HEK293 (cell line): Measurements from ENCODE around the gene C4orf54.

Experiments used
- CTCF ChIA-PET: fragments of 350-600 bp; formaldehyde crosslinking; extraction: SDS; loops from one replicate; lab custom pipeline; 2021; ENCODE audit warnings: antibody characterized with exemption; lab: Yijun Ruan, JAX
- POLR2A ChIA-PET: fragments of 300-600 bp; formaldehyde crosslinking; extraction: SDS; loops from one replicate; lab custom pipeline; 2020; ENCODE audit warnings: antibody characterized with exemption, inconsistent platforms; lab: Yijun Ruan, JAX
- H3K27ac ChIP-seq: fragments of 200-500 bp; sonication (Bioruptor generic); 2 replicates; pipeline ENCODE4 v1.5.1; 2014; ENCODE audit warnings: low read depth, low read length, control low read depth, inconsistent platforms; ENCODE audit errors: extremely low read depth
- H3K36me3 ChIP-seq, 2 experiments: fragments of 200-500 bp in 1 of 2; sonication (Bioruptor generic) in 1 of 2; 1 replicate in 1 of 2; 2 replicates in 1 of 2; pipeline ENCODE4 v1.5.1; 2014 to 2017; ENCODE audit warnings: inconsistent platforms in 2 of 2, low read length in 2 of 2; ENCODE audit not compliant: control insufficient read depth in 2 of 2, insufficient read depth in 1 of 2
- H3K4me1 ChIP-seq: fragments of 200-500 bp; sonication (Bioruptor generic); 2 replicates; pipeline ENCODE4 v1.5.1; 2014; ENCODE audit warnings: mild to moderate bottlenecking, low read length, inconsistent platforms; ENCODE audit not compliant: control insufficient read depth, insufficient read depth
- H3K4me3 ChIP-seq: 2 replicates; pipeline ENCODE4 v1.5.1; 2011; ENCODE audit warnings: low read depth, mild to moderate bottlenecking, control low read depth, low read length, moderate library complexity
- H3K9me3 ChIP-seq: fragments of 200-500 bp; sonication (Bioruptor generic); 2 replicates; pipeline ENCODE4 v1.5.1; 2014; ENCODE audit warnings: low read depth, low read length, inconsistent platforms; ENCODE audit not compliant: control insufficient read depth, insufficient read depth
- BCL11B ChIP-seq: fragments of 450-650 bp; formaldehyde crosslinking; IDR thresholded peaks from 2 replicates; pipeline ENCODE4 v1.5.1; 2016; ENCODE audit warnings: low read depth, missing biosample characterization, missing genetic modification characterization
- EGR2 ChIP-seq: fragments of 450-650 bp; formaldehyde crosslinking; IDR thresholded peaks from 2 replicates; pipeline ENCODE4 v1.5.1; 2016; ENCODE audit warnings: low read depth, missing biosample characterization, missing genetic modification characterization
- GLI2 ChIP-seq: fragments of 450-650 bp; formaldehyde crosslinking; IDR thresholded peaks from 2 replicates; pipeline ENCODE4; 2017; ENCODE audit warnings: missing biosample characterization, missing genetic modification characterization, low read depth, borderline replicate concordance
- KLF1 ChIP-seq: fragments of 450-650 bp; formaldehyde crosslinking; IDR thresholded peaks from 2 replicates; pipeline ENCODE4 v1.5.1; 2016; ENCODE audit warnings: missing biosample characterization, missing genetic modification characterization
- OVOL3 ChIP-seq: fragments of 450-650 bp; formaldehyde crosslinking; IDR thresholded peaks from 2 replicates; pipeline ENCODE4 v1.5.1; 2016; ENCODE audit warnings: missing biosample characterization, missing genetic modification characterization
- REPIN1 ChIP-seq: fragments of 450-650 bp; formaldehyde crosslinking; IDR thresholded peaks from 2 replicates; pipeline ENCODE4 v1.5.1; 2017; ENCODE audit warnings: missing biosample characterization, missing genetic modification characterization, low read depth
- SCRT2 ChIP-seq: fragments of 450-650 bp; formaldehyde crosslinking; IDR thresholded peaks from 2 replicates; pipeline ENCODE4 v1.5.1; 2016; ENCODE audit warnings: missing biosample characterization, missing genetic modification characterization
- ZFP3 ChIP-seq: fragments of 450-650 bp; formaldehyde crosslinking; IDR thresholded peaks from 2 replicates; pipeline ENCODE4 v1.5.1; 2016; ENCODE audit warnings: low read depth, missing biosample characterization, missing genetic modification characterization
- ZNF146 ChIP-seq: fragments of 450-650 bp; formaldehyde crosslinking; IDR thresholded peaks from 2 replicates; pipeline ENCODE4 v1.5.1; 2016; ENCODE audit warnings: missing biosample characterization, missing genetic modification characterization
- ZNF174 ChIP-seq: fragments of 450-650 bp; formaldehyde crosslinking; IDR thresholded peaks from 2 replicates; pipeline ENCODE4 v1.5.0; 2017; ENCODE audit warnings: missing biosample characterization, mild to moderate bottlenecking, missing genetic modification characterization
- ZNF184 ChIP-seq: fragments of 450-650 bp; IDR thresholded peaks from 2 replicates; pipeline ENCODE4 v1.5.1; 2018; ENCODE audit warnings: missing biosample characterization, mild to moderate bottlenecking, missing genetic modification characterization
- ZNF223 ChIP-seq: fragments of 450-650 bp; formaldehyde crosslinking; IDR thresholded peaks from 2 replicates; pipeline ENCODE4 v1.5.1; 2016; ENCODE audit warnings: missing biosample characterization, missing genetic modification characterization
- ZNF239 ChIP-seq: fragments of 450-650 bp; formaldehyde crosslinking; IDR thresholded peaks from 2 replicates; pipeline ENCODE4 v1.5.1; 2016; ENCODE audit warnings: missing biosample characterization, missing genetic modification characterization
- ZNF335 ChIP-seq: fragments of 450-650 bp; formaldehyde crosslinking; conservative IDR thresholded peaks from 2 replicates; pipeline ENCODE4 v1.5.1; 2016; ENCODE audit warnings: missing biosample characterization, missing genetic modification characterization
- ZNF416 ChIP-seq: fragments of 450-650 bp; formaldehyde crosslinking; IDR thresholded peaks from 2 replicates; pipeline ENCODE4 v1.5.1; 2016; ENCODE audit warnings: missing biosample characterization, missing genetic modification characterization
- ZNF514 ChIP-seq: fragments of 450-650 bp; formaldehyde crosslinking; IDR thresholded peaks from 2 replicates; pipeline ENCODE4 v1.5.1; 2016; ENCODE audit warnings: missing biosample characterization, missing genetic modification characterization
- ZNF530 ChIP-seq: fragments of 450-650 bp; formaldehyde crosslinking; IDR thresholded peaks from 2 replicates; pipeline ENCODE4 v1.5.1; 2016; ENCODE audit warnings: low read depth, missing biosample characterization, missing genetic modification characterization
- ZNF544 ChIP-seq: fragments of 450-650 bp; formaldehyde crosslinking; IDR thresholded peaks from 2 replicates; pipeline ENCODE4 v1.5.0; 2017; ENCODE audit warnings: missing biosample characterization, missing genetic modification characterization
- ZNF660 ChIP-seq: fragments of 450-650 bp; IDR thresholded peaks from 2 replicates; pipeline ENCODE4 v1.5.1; 2018; ENCODE audit warnings: missing biosample characterization, mild to moderate bottlenecking, missing genetic modification characterization
- ZNF830 ChIP-seq: fragments of 450-650 bp; IDR thresholded peaks from 2 replicates; pipeline ENCODE4 v1.5.0; 2018; ENCODE audit warnings: missing biosample characterization, missing genetic modification characterization, low read depth, mild to moderate bottlenecking, moderate library complexity
- ZNF837 ChIP-seq: fragments of 450-650 bp; formaldehyde crosslinking; IDR thresholded peaks from 2 replicates; pipeline ENCODE4 v1.5.1; 2016; ENCODE audit warnings: missing biosample characterization, missing genetic modification characterization
- TF ChIP-seq, protein P1 (sequence below): fragments of 450-650 bp; formaldehyde crosslinking; IDR thresholded peaks from 2 replicates; pipeline ENCODE4 v1.5.1; 2016; ENCODE audit warnings: missing biosample characterization, missing genetic modification characterization
- TF ChIP-seq, protein P2 (sequence below): fragments of 450-650 bp; formaldehyde crosslinking; IDR thresholded peaks from 2 replicates; pipeline ENCODE4 v1.5.1; 2016; ENCODE audit warnings: missing biosample characterization, missing genetic modification characterization, borderline replicate concordance
- TF ChIP-seq, protein P3 (sequence below): fragments of 450-650 bp; formaldehyde crosslinking; IDR thresholded peaks from 2 replicates; pipeline ENCODE4 v1.5.1; 2016; ENCODE audit warnings: missing biosample characterization, missing genetic modification characterization
- TF ChIP-seq, protein P4 (sequence below): fragments of 450-650 bp; IDR thresholded peaks from 2 replicates; pipeline ENCODE4 v1.5.1; 2018; ENCODE audit warnings: missing biosample characterization, mild to moderate bottlenecking, missing genetic modification characterization

C4orf54 gene

DNA sequence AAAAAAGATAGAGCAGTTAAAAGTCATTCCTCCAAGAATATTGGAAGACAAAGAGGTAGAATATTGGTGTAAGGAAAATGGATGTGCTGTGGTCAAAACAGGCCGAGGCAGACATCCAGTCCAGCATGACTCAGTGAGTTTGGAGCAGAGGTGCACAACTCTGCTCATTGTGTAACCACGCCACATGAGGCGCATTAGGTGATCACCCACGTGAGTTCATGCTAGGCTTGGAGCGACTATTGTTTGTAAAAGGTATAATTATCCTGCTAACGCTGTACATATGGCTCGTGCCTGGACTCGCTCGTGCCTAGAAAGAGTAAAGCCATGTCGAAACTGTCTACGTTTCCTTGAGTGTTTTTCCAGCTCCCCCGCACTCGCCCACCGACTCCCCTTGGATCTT lies 23.9 kb downstream of the C4orf54 start:
- CTCF ChIA-PET: no interaction called here
- Histone ChIP-seq H3K36me3 (no peaks in the 10 kb centered on the region), H3K9me3 (no peaks in the 10 kb centered on the region), H3K4me3 (no peak overlapping the region), H3K27ac (no peak overlapping the region), H3K4me1 (no peaks in the 10 kb centered on the region)
- POLR2A ChIA-PET: no interaction called here
- no peak for TF ChIP-seq ZNF530 (tag by site-specific recombination)
- no peak for TF ChIP-seq ZNF146 (tag by site-specific recombination)
- no peak for TF ChIP-seq ZNF514 (tag by site-specific recombination)
- no peak for TF ChIP-seq OVOL3
- TF ChIP-seq ZNF416: no peak

DNA sequence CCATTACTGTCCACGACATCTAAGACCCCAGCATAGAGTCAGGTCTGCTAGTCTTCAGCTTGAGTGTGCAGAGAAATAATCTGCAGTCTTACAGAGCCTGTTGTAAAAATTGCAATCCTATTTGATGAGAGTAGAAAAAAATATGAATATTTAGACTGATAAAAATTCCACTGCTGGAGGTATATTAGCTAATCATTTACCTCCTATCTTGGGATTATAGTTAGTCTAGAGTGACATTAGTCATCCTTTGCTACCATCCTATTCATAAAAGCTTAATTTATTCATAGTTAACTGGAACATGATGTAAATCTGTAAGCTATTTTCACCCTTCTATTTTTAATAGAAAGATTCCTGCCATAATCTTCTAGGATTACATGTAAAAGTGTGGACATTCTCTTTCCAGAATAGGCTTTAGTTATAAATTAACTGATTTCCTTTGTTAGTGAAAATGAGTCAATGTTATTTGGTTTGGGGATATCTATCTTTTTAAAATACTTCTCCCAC lies 26.7 kb downstream of the C4orf54 start:
- Histone ChIP-seq H3K4me3 (no peak overlapping the region), H3K27ac (no peak overlapping the region), H3K36me3 (no peaks in the 10 kb centered on the region), H3K9me3 (no peaks in the 10 kb centered on the region), H3K4me1 (no peaks in the 10 kb centered on the region)
- ChIA-PET POLR2A (no interaction called here), CTCF (interaction anchor here (1.0 kb wide), 1 partner anchor 177 kb away, joined by 4 read pairs; no protein-coding TSS in a partner anchor)
- TF ChIP-seq ZNF544 (no peak), ZNF184 (tag by site-specific recombination) (no peak), ZFP3 (no peak), ZNF837 (no peak), KLF1 (no peak), ZNF830 (tag by site-specific recombination) (no peak), REPIN1 (tag by site-specific recombination) (no peak)
- TF ChIP-seq, protein P1, sequence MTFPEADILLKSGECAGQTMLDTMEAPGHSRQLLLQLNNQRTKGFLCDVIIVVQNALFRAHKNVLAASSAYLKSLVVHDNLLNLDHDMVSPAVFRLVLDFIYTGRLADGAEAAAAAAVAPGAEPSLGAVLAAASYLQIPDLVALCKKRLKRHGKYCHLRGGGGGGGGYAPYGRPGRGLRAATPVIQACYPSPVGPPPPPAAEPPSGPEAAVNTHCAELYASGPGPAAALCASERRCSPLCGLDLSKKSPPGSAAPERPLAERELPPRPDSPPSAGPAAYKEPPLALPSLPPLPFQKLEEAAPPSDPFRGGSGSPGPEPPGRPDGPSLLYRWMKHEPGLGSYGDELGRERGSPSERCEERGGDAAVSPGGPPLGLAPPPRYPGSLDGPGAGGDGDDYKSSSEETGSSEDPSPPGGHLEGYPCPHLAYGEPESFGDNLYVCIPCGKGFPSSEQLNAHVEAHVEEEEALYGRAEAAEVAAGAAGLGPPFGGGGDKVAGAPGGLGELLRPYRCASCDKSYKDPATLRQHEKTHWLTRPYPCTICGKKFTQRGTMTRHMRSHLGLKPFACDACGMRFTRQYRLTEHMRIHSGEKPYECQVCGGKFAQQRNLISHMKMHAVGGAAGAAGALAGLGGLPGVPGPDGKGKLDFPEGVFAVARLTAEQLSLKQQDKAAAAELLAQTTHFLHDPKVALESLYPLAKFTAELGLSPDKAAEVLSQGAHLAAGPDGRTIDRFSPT: no peak

DNA sequence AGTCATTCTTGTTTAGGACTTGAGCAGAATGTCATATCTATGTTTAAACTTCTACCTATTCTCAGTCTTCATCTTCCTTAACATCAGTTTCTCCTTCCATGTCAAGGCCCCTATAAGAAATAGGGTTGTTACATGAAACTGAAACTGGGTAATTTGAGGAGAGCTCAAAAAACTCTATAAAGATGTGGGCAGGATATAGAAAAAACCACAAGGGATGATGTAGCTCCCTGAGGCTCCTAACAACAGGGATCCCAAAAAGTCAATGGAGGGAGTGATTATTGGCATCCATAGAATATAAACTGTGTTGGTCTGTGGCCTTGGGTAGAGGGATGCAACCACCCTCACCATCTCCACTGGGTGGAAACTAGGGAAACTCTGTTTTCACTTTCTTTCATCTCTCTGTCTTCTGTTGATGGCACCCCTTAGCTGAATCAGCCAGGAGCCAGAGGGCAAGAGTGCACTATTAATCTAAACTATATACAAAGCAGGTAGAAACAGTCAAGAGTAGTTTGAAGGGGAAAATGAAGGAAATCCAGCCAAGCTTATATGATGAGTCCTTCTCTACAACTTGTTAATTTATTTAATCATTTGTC lies 27.6 kb downstream of the C4orf54 start:
- Histone ChIP-seq H3K4me3 (no peak overlapping the region), H3K4me1 (no peaks in the 10 kb centered on the region), H3K27ac (no peak overlapping the region), H3K9me3 (no peaks in the 10 kb centered on the region), H3K36me3 (no peaks in the 10 kb centered on the region)
- POLR2A ChIA-PET: no interaction called here
- CTCF ChIA-PET: interaction anchor here (0.6 to 1.1 kb wide), 4 partner anchors 15 to 619 kb away, joined by 3 to 6 read pairs (median 4); no protein-coding TSS in a partner anchor
- TF ChIP-seq EGR2 (tag by site-specific recombination): no peak
- TF ChIP-seq GLI2 (tag by site-specific recombination): no peak
- no peak for TF ChIP-seq ZNF514 (tag by site-specific recombination)
- TF ChIP-seq ZNF174: no peak
- TF ChIP-seq, protein P2, sequence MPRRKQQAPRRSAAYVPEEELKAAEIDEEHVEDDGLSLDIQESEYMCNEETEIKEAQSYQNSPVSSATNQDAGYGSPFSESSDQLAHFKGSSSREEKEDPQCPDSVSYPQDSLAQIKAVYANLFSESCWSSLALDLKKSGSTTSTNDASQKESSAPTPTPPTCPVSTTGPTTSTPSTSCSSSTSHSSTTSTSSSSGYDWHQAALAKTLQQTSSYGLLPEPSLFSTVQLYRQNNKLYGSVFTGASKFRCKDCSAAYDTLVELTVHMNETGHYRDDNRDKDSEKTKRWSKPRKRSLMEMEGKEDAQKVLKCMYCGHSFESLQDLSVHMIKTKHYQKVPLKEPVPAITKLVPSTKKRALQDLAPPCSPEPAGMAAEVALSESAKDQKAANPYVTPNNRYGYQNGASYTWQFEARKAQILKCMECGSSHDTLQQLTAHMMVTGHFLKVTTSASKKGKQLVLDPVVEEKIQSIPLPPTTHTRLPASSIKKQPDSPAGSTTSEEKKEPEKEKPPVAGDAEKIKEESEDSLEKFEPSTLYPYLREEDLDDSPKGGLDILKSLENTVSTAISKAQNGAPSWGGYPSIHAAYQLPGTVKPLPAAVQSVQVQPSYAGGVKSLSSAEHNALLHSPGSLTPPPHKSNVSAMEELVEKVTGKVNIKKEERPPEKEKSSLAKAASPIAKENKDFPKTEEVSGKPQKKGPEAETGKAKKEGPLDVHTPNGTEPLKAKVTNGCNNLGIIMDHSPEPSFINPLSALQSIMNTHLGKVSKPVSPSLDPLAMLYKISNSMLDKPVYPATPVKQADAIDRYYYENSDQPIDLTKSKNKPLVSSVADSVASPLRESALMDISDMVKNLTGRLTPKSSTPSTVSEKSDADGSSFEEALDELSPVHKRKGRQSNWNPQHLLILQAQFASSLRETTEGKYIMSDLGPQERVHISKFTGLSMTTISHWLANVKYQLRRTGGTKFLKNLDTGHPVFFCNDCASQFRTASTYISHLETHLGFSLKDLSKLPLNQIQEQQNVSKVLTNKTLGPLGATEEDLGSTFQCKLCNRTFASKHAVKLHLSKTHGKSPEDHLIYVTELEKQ: no peak
- no peak for TF ChIP-seq BCL11B (tag by site-specific recombination)
- TF ChIP-seq, protein P3, sequence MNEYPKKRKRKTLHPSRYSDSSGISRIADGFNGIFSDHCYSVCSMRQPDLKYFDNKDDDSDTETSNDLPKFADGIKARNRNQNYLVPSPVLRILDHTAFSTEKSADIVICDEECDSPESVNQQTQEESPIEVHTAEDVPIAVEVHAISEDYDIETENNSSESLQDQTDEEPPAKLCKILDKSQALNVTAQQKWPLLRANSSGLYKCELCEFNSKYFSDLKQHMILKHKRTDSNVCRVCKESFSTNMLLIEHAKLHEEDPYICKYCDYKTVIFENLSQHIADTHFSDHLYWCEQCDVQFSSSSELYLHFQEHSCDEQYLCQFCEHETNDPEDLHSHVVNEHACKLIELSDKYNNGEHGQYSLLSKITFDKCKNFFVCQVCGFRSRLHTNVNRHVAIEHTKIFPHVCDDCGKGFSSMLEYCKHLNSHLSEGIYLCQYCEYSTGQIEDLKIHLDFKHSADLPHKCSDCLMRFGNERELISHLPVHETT (tag by site-specific recombination): no peak
- TF ChIP-seq, protein P4, sequence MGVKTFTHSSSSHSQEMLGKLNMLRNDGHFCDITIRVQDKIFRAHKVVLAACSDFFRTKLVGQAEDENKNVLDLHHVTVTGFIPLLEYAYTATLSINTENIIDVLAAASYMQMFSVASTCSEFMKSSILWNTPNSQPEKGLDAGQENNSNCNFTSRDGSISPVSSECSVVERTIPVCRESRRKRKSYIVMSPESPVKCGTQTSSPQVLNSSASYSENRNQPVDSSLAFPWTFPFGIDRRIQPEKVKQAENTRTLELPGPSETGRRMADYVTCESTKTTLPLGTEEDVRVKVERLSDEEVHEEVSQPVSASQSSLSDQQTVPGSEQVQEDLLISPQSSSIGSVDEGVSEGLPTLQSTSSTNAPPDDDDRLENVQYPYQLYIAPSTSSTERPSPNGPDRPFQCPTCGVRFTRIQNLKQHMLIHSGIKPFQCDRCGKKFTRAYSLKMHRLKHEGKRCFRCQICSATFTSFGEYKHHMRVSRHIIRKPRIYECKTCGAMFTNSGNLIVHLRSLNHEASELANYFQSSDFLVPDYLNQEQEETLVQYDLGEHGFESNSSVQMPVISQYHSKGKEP: no peak
- no peak for TF ChIP-seq ZNF660 (tag by site-specific recombination)
- no peak for TF ChIP-seq SCRT2 (tag by site-specific recombination)
- no peak for TF ChIP-seq ZNF146 (tag by site-specific recombination)
- no peak for TF ChIP-seq ZNF335 (tag by site-specific recombination)
- no peak for TF ChIP-seq ZNF239 (tag by site-specific recombination)
- no peak for TF ChIP-seq ZNF223 (tag by site-specific recombination)
